ENCODE results near the gene TRAF2. TPM values are rescaled to one million over a fixed set of nuclear protein-coding genes. Genes with fewer than 3 reads are reported as not detected.

Gene TRAF2
- polyA plus RNA-seq, 3 donors, result 1.6 to 6.1 (median 2.0) TPM

DNA sequence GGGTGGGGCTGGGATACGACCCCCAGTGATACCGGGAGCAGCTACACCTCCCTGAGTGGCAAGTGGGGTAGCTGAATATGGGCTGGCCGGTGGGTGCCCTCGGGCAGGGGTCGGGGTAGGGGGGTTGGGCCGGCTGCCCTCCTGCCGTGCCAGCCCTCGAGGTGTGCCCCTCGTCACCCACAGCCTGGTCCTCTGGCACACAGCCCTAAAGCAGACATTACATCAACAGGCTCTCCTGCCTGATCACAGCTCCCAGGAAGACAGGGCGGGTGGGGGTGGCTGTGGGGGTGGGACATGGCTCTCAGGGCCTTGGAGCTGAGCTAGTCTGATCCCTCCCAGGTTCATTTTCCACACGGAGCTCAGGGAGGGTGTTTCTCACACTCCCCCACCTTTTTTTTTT, 35.0 kb downstream of the TRAF2 start:
- no peaks in the 10 kb centered on the region for H3K9me3 ChIP-seq (replicated peaks in 1 of 2; ENCODE audit: control insufficient read depth in 1 of 2, insufficient read depth in 1 of 2, low read length in 2 of 2)
- Mint-ChIP-seq H3K4me1 (no peaks in the 10 kb centered on the region), H3K27me3 (ENCODE audit: low read depth in 3 of 3) (peaks cover 0 to 1% (median 0%) of the 10 kb centered on the region in 3 donors), H3K4me3 (no peak overlapping the region), H3K27ac (no peak overlapping the region), H3K36me3 (peaks cover 50 to 78% of the 10 kb centered on the region in 2 donors), H3K9me3 (peaks cover 0 to 2% (median 0%) of the 10 kb centered on the region in 7 donors)
- TF ChIP-seq, protein P1, sequence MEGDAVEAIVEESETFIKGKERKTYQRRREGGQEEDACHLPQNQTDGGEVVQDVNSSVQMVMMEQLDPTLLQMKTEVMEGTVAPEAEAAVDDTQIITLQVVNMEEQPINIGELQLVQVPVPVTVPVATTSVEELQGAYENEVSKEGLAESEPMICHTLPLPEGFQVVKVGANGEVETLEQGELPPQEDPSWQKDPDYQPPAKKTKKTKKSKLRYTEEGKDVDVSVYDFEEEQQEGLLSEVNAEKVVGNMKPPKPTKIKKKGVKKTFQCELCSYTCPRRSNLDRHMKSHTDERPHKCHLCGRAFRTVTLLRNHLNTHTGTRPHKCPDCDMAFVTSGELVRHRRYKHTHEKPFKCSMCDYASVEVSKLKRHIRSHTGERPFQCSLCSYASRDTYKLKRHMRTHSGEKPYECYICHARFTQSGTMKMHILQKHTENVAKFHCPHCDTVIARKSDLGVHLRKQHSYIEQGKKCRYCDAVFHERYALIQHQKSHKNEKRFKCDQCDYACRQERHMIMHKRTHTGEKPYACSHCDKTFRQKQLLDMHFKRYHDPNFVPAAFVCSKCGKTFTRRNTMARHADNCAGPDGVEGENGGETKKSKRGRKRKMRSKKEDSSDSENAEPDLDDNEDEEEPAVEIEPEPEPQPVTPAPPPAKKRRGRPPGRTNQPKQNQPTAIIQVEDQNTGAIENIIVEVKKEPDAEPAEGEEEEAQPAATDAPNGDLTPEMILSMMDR (IDR thresholded peaks at IDR 0.05), result no peak
- no peak overlapping the region for H3K27ac ChIP-seq (ENCODE audit: low read depth in 1 of 2, low read length in 2 of 2)
- intact Hi-C loops (cut with micrococcal nuclease), result no loop called here
- DNase-seq, result no peak
- no peaks in the 10 kb centered on the region for H4K20me1 ChIP-seq (ENCODE audit: insufficient read depth, low read length)
- WGBS (ENCODE audit: insufficient coverage), result no CpG with 5 or more reads among the region's 11 CpGs
- H3K36me3 ChIP-seq (replicated peaks in 1 of 2; ENCODE audit: control insufficient read depth in 1 of 2, insufficient read depth in 2 of 2, low read length in 2 of 2), result peaks cover 50 to 79% of the 10 kb centered on the region in 2 donors
- no peak overlapping the region for H3K4me3 ChIP-seq (replicated peaks in 1 of 3; ENCODE audit: low read depth in 2 of 3, low read length in 3 of 3)
- H2AFZ ChIP-seq (ENCODE audit: insufficient read depth, low read depth, low read length, poor library complexity, severe bottlenecking), result no peak overlapping the region
- H3K9ac ChIP-seq (ENCODE audit: insufficient read depth, low read length, poor library complexity, severe bottlenecking), result no peak overlapping the region
- H3K4me2 ChIP-seq (replicated peaks; ENCODE audit: extremely low read depth, low read length, poor library complexity, severe bottlenecking), result no peak overlapping the region
- H3K27me3 ChIP-seq (ENCODE audit: control insufficient read depth in 2 of 2, insufficient read depth in 2 of 2, low read length in 2 of 2), result no peaks in the 10 kb centered on the region
- no peaks in the 10 kb centered on the region for H3K4me1 ChIP-seq (ENCODE audit: control insufficient read depth in 1 of 2, insufficient read depth in 2 of 2, low read length in 2 of 2)
- H3K79me2 ChIP-seq (ENCODE audit: insufficient read depth, low read length), result no peaks in the 10 kb centered on the region

DNA sequence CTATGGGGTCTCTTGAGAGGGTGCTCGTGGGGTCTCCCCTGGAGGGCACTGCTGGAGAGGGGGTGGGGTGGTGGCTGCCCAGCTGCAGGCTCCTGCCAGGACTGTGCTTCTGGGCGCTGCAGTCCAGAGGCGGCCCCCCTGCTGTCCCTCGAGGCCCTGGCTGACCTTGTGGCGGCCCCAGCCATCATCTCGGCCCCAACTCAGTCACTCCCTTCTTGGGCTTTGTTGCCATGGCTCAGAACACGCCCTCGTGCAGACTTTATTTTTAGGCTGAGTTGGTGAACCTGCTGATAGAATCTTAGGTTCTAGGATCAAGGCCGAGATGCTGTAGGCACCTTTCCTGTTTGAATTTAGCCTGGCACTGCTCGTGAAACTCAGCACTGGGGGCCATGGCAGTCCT, 35.4 kb downstream of the TRAF2 start:
- H3K27ac ChIP-seq (ENCODE audit: low read depth in 1 of 2, low read length in 2 of 2), result no peak overlapping the region

More for the DNA sequence above, 35.4 kb downstream of the TRAF2 start:
- H3K9me3 Mint-ChIP-seq, result peaks cover 0 to 2% (median 0%) of the 10 kb centered on the region in 7 donors
- Histone ChIP-seq H2AFZ (ENCODE audit: insufficient read depth, low read depth, low read length, poor library complexity, severe bottlenecking) (no peak overlapping the region), H3K79me2 (ENCODE audit: insufficient read depth, low read length) (no peaks in the 10 kb centered on the region), H3K4me1 (ENCODE audit: control insufficient read depth in 1 of 2, insufficient read depth in 2 of 2, low read length in 2 of 2) (no peaks in the 10 kb centered on the region), H3K4me2 (replicated peaks; ENCODE audit: extremely low read depth, low read length, poor library complexity, severe bottlenecking) (no peak overlapping the region), H4K20me1 (ENCODE audit: insufficient read depth, low read length) (no peaks in the 10 kb centered on the region), H3K9ac (ENCODE audit: insufficient read depth, low read length, poor library complexity, severe bottlenecking) (no peak overlapping the region), H3K4me3 (replicated peaks in 1 of 3; ENCODE audit: low read depth in 2 of 3, low read length in 3 of 3) (no peak overlapping the region), H3K36me3 (replicated peaks in 1 of 2; ENCODE audit: control insufficient read depth in 1 of 2, insufficient read depth in 2 of 2, low read length in 2 of 2) (peaks cover 47 to 79% of the 10 kb centered on the region in 2 donors), H3K27me3 (ENCODE audit: control insufficient read depth in 2 of 2, insufficient read depth in 2 of 2, low read length in 2 of 2) (no peaks in the 10 kb centered on the region), H3K9me3 (replicated peaks in 1 of 2; ENCODE audit: control insufficient read depth in 1 of 2, insufficient read depth in 1 of 2, low read length in 2 of 2) (no peaks in the 10 kb centered on the region)
- 96% methylated on average over 8 of the region's 10 CpGs for WGBS (ENCODE audit: insufficient coverage)
- no peaks in the 10 kb centered on the region for H3K4me1 Mint-ChIP-seq
- no peak overlapping the region for H3K27ac Mint-ChIP-seq
- intact Hi-C loops (cut with micrococcal nuclease), result no loop called here
- no peak overlapping the region for H3K4me3 Mint-ChIP-seq
- no peak for DNase-seq
- H3K36me3 Mint-ChIP-seq, result peaks cover 47 to 78% of the 10 kb centered on the region in 2 donors
- TF ChIP-seq, protein P1 (IDR thresholded peaks at IDR 0.05), result no peak
- H3K27me3 Mint-ChIP-seq (ENCODE audit: low read depth in 3 of 3), result peaks cover 0 to 1% (median 0%) of the 10 kb centered on the region in 3 donors
